H9 (cell line): ENCODE results near the gene SIK2. TPM values are rescaled to one million over a fixed set of nuclear protein-coding genes. Genes with fewer than 3 reads are reported as not detected.

Experiments used
- DNase-seq: peaks from one replicate; pipeline ENCODE4 v3.0.0-alpha.2; 2017
- H2AFZ ChIP-seq: one replicate; pipeline ENCODE4 v1.6.1; 2013; ENCODE audit warnings: mild to moderate bottlenecking, low read length, control low read depth, moderate library complexity
- H2AK5ac ChIP-seq: 2 replicates; pipeline ENCODE4 v1.6.1; 2013; ENCODE audit warnings: low read length, control low read depth, mixed read lengths; ENCODE audit not compliant: insufficient read length
- H2BK120ac ChIP-seq: one replicate; pipeline ENCODE4 v1.6.1; 2013; ENCODE audit warnings: low read depth, mild to moderate bottlenecking, low read length, control low read depth, inconsistent platforms; ENCODE audit not compliant: poor library complexity, severe bottlenecking
- H2BK12ac ChIP-seq: 2 replicates; pipeline ENCODE4 v1.6.1; 2013; ENCODE audit warnings: low read length, control low read depth, mixed read lengths, low read depth; ENCODE audit not compliant: insufficient read length
- H2BK15ac ChIP-seq: 2 replicates; pipeline ENCODE4 v1.6.1; 2013; ENCODE audit warnings: low read depth, low read length, control low read depth
- H2BK20ac ChIP-seq: one replicate; pipeline ENCODE4 v1.6.1; 2013; ENCODE audit warnings: low read depth, mild to moderate bottlenecking, low read length, control low read depth, inconsistent platforms; ENCODE audit not compliant: poor library complexity, severe bottlenecking
- H2BK5ac ChIP-seq: 2 replicates; pipeline ENCODE4 v1.6.1; 2013; ENCODE audit warnings: low read length, control low read depth, mixed read lengths; ENCODE audit not compliant: insufficient read length
- H3K14ac ChIP-seq: 2 replicates; pipeline ENCODE4 v1.6.1; 2013; ENCODE audit warnings: low read length, control low read depth; ENCODE audit not compliant: insufficient read depth
- H3K18ac ChIP-seq: 2 replicates; pipeline ENCODE4 v1.6.1; 2013; ENCODE audit warnings: low read depth, mild to moderate bottlenecking, mixed read lengths, low read length, control low read depth; ENCODE audit not compliant: insufficient read length
- H3K23ac ChIP-seq: 2 replicates; pipeline ENCODE4 v1.6.1; 2013; ENCODE audit warnings: low read length, control low read depth, mixed read lengths, low read depth; ENCODE audit not compliant: insufficient read length
- H3K23me2 ChIP-seq: 2 replicates; pipeline ENCODE4 v1.6.1; 2013; ENCODE audit warnings: low read depth, mild to moderate bottlenecking, mixed read lengths, low read length, control low read depth; ENCODE audit not compliant: insufficient read length, poor library complexity, severe bottlenecking
- H3K27ac ChIP-seq: 2 replicates; pipeline ENCODE4 v1.5.1; 2013; ENCODE audit warnings: low read length, control low read depth, mixed read lengths, low read depth; ENCODE audit not compliant: insufficient read length
- H3K27me3 ChIP-seq: 2 replicates; pipeline ENCODE4 v1.6.1; 2013; ENCODE audit warnings: low read length, control low read depth, inconsistent platforms; ENCODE audit not compliant: insufficient read depth
- H3K4ac ChIP-seq: 2 replicates; pipeline ENCODE4 v1.6.1; 2013; ENCODE audit warnings: low read depth, mild to moderate bottlenecking, control low read depth, inconsistent platforms, low read length, moderate library complexity
- H3K4me1 ChIP-seq: 2 replicates; pipeline ENCODE4 v1.6.1; 2013; ENCODE audit warnings: low read length, control low read depth, inconsistent platforms; ENCODE audit not compliant: insufficient read depth
- H3K4me2 ChIP-seq: 2 replicates; pipeline ENCODE4 v1.6.1; 2013; ENCODE audit warnings: low read length, control low read depth, mixed read lengths; ENCODE audit not compliant: insufficient read length, insufficient read depth
- H3K56ac ChIP-seq: 2 replicates; pipeline ENCODE4 v1.6.1; 2013; ENCODE audit warnings: low read depth, mild to moderate bottlenecking, mixed read lengths, low read length, control low read depth; ENCODE audit not compliant: insufficient read length
- H3K79me1 ChIP-seq: 2 replicates; pipeline ENCODE4 v1.6.1; 2013; ENCODE audit warnings: low read depth, mild to moderate bottlenecking, moderate library complexity, low read length, control low read depth, inconsistent platforms; ENCODE audit not compliant: insufficient read depth, poor library complexity, severe bottlenecking
- H3K79me2 ChIP-seq: 2 replicates; pipeline ENCODE4 v1.6.1; 2013; ENCODE audit warnings: low read length, control low read depth, inconsistent platforms; ENCODE audit not compliant: insufficient read depth
- H3K9ac ChIP-seq: 2 replicates; pipeline ENCODE4 v1.6.1; 2013; ENCODE audit warnings: low read length, control low read depth, mixed read lengths; ENCODE audit not compliant: insufficient read length; ENCODE audit errors: extremely low read depth
- H3K9me3 ChIP-seq: one replicate; pipeline ENCODE4 v1.6.1; 2013; ENCODE audit warnings: low read depth, low read length, inconsistent platforms; ENCODE audit not compliant: control insufficient read depth
- H3T11ph ChIP-seq: one replicate; pipeline ENCODE4 v1.6.1; 2013; ENCODE audit warnings: mild to moderate bottlenecking, low read length, control low read depth, inconsistent platforms
- H4K20me1 ChIP-seq: one replicate; pipeline ENCODE4 v1.6.1; 2013; ENCODE audit not compliant: control insufficient read depth, insufficient read length, insufficient read depth
- H4K5ac ChIP-seq: 2 replicates; pipeline ENCODE4 v1.6.1; 2013; ENCODE audit warnings: low read depth, mild to moderate bottlenecking, mixed read lengths, low read length, control low read depth; ENCODE audit not compliant: insufficient read length
- H4K8ac ChIP-seq: replicated peaks from 2 replicates; pipeline ENCODE4 v1.6.1; 2013; ENCODE audit warnings: low read length, control low read depth, mixed read lengths, low read depth; ENCODE audit not compliant: insufficient read length
- H4K91ac ChIP-seq: 2 replicates; pipeline ENCODE4 v1.6.1; 2013; ENCODE audit warnings: low read depth, mild to moderate bottlenecking, moderate library complexity, mixed read lengths, low read length, control low read depth; ENCODE audit not compliant: insufficient read length
- H3K27ac Mint-ChIP-seq, 3 experiments: 2 replicates in 2 of 3; 3 replicates in 1 of 3; pipeline ENCODE4 v1.8.0; 2020 to 2021; ENCODE audit warnings: mixed read lengths in 3 of 3, mild to moderate bottlenecking in 1 of 3, moderate library complexity in 1 of 3
- H3K27me3 Mint-ChIP-seq: 2 replicates; pipeline ENCODE4 v1.8.0; 2021; ENCODE audit warnings: low read depth, mild to moderate bottlenecking, moderate library complexity, mixed read lengths
- H3K36me3 Mint-ChIP-seq, 3 experiments: 2 replicates in 2 of 3; 3 replicates in 1 of 3; pipeline ENCODE4 v1.8.0; 2020 to 2021; ENCODE audit warnings: low read depth in 3 of 3, mixed read lengths in 3 of 3; ENCODE audit not compliant: insufficient read depth in 1 of 3
- H3K4me1 Mint-ChIP-seq, 2 experiments: 2 replicates each; pipeline ENCODE4 v1.8.0; 2020; ENCODE audit warnings: mixed read lengths in 2 of 2
- H3K4me3 Mint-ChIP-seq, 2 experiments: 2 replicates in 1 of 2; 3 replicates in 1 of 2; pipeline ENCODE4 v1.8.0; 2020 to 2021; ENCODE audit warnings: mild to moderate bottlenecking in 2 of 2, mixed read lengths in 2 of 2, moderate library complexity in 1 of 2
- H3K9me3 Mint-ChIP-seq, 2 experiments: 2 replicates in 1 of 2; 3 replicates in 1 of 2; pipeline ENCODE4 v1.8.0; 2020; ENCODE audit warnings: mild to moderate bottlenecking in 2 of 2, mixed read lengths in 2 of 2, moderate library complexity in 1 of 2
- CTCF ChIP-seq: fragments of 200-600 bp; sonication (generic); conservative IDR thresholded peaks from 3 replicates; pipeline ENCODE4 v1.8.0; 2021; ENCODE audit warnings: antibody characterized with exemption, mild to moderate bottlenecking
- WGBS: extraction: QIAGEN DNeasy Blood & Tissue Kit; methylation state at CpG from one replicate; pipeline ENCODE4 v1.1.7; 2013; ENCODE audit warnings: missing lambda C conversion rate, low lambda C conversion rate, mixed read lengths; ENCODE audit not compliant: insufficient read length; ENCODE audit errors: extremely low coverage; 5-methylcytosine and 5-hydroxymethylcytosine counted together
- total RNA-seq: library from RNA; stranded (reverse); gene quantifications from 2 replicates; pipeline ENCODE4 v1.2.1, GENCODE V29; 2021

Gene SIK2
- total RNA-seq, 1 experiment from 2014 or later: 7.5 TPM

DNA sequence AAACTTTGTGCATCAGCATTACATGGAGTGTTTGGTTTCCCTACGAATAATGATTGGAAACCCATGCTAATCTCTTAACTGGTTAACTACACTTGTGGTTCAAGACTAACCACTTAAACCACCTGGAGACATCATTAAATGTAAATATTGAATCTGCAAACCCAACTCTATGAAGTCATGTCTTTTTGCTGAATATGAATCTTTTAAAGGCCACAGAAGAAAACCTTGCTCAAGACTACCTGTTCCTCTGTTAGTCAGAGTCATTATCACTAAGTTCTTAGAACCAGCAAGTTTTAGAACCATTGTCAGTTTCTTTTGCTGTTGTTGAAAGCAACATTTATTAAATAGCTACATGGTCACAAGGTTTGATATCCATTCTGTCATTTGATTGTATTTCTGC, 70.7 kb downstream of the SIK2 start:
- no peak overlapping the region for H3K4me3 Mint-ChIP-seq
- no peak overlapping the region for H2BK12ac ChIP-seq
- no peaks in the 10 kb centered on the region for H3K9me3 ChIP-seq
- H4K5ac ChIP-seq: no peak overlapping the region
- no peaks in the 10 kb centered on the region for H4K20me1 ChIP-seq
- H3K56ac ChIP-seq: no peak overlapping the region
- H3K27me3 ChIP-seq: no peaks in the 10 kb centered on the region
- no peak overlapping the region for H3K18ac ChIP-seq
- H2AK5ac ChIP-seq: no peak overlapping the region
- H4K8ac ChIP-seq: no peak overlapping the region
- no peak overlapping the region for H3K14ac ChIP-seq
- TF ChIP-seq CTCF: no peak
- no peaks in the 10 kb centered on the region for H3K9me3 Mint-ChIP-seq
- H3K23ac ChIP-seq: no peak overlapping the region
- no peak overlapping the region for H3K27ac Mint-ChIP-seq
- no peak overlapping the region for H2BK20ac ChIP-seq
- no peak overlapping the region for H3K9ac ChIP-seq
- H3K4ac ChIP-seq: no peak overlapping the region
- H4K91ac ChIP-seq: no peak overlapping the region
- no peaks in the 10 kb centered on the region for H3K4me1 ChIP-seq
- H2BK15ac ChIP-seq: no peak overlapping the region
- H3K27ac ChIP-seq: no peak overlapping the region
- no peak overlapping the region for H2BK120ac ChIP-seq
- no peak overlapping the region for H2BK5ac ChIP-seq
- no peaks in the 10 kb centered on the region for H3K4me1 Mint-ChIP-seq
- no peaks in the 10 kb centered on the region for H3K79me2 ChIP-seq
- DNase-seq: no peak
- peaks cover 3 to 12% (median 9%) of the 10 kb centered on the region in 3 experiments; a peak in 6 of 7 replicates for H3K36me3 Mint-ChIP-seq
- WGBS: no CpG with 5 or more reads among the region's 1 CpG
- H3K79me1 ChIP-seq: no peaks in the 10 kb centered on the region
- H2AFZ ChIP-seq: no peak overlapping the region
- H3K23me2 ChIP-seq: no peaks in the 10 kb centered on the region
- no peak overlapping the region for H3T11ph ChIP-seq
- H3K27me3 Mint-ChIP-seq: no peaks in the 10 kb centered on the region
- no peak overlapping the region for H3K4me2 ChIP-seq
